Spleen (tissue), 7 donors: Measurements from ENCODE around the gene IRS2.

Source experiments
- POLR2A ChIP-seq, 3 donors: fragments of 450-650 bp; IDR thresholded peaks; one replicate each; pipeline ENCODE4 v1.5.1; 2017; ENCODE audit warnings: antibody characterized with exemption in 3 of 3, mild to moderate bottlenecking in 1 of 3
- POLR2AphosphoS5 ChIP-seq, 3 donors: sonication (generic); formaldehyde crosslinking; IDR thresholded peaks; one replicate each; pipeline ENCODE4 v1.5.1; 2017; ENCODE audit warnings: antibody characterized with exemption in 3 of 3
- TF ChIP-seq, protein P1 (sequence below), 11 experiments: fragments of 200-600 bp in 7 of 11; fragments of 450-650 bp in 4 of 11; sonication (generic) in 4 of 11; IDR thresholded peaks in 8 of 11; conservative IDR thresholded peaks in 3 of 11; 1 replicate in 7 of 11; 2 replicates in 4 of 11; pipeline versions ENCODE4 v1.4.0 to v1.8.0; 2016 to 2021; ENCODE audit warnings: antibody characterized with exemption in 11 of 11, inconsistent platforms in 4 of 11, mild to moderate bottlenecking in 1 of 11
- donor health status: DM: no; HTN: no; CAD: no; lungs with moderate emphysema.
- donor health status: DM: no; HTN: no; CAD: no.
- donor health status: DM: no; HTN: no; CAD: no.

DNA sequence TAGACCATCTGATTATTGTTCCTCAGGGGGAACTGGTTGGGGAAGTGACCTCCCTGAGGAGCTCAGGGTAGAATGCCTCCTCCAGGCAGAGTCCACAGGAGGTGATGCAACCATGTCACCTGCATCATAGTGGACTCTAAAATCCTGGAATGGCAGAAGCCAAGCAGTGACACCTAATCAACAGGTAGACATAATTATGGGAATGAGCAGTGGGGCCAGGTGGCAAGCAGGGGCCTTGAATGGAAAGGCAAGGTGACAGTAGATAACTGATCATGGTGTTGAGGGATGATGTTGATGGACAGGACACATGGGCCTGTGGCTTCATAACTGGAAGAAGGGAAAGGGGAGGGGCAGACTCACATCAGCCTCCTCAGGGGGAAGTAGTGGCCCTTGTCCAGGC, 27.3 kb upstream of the IRS2 start:
- TF ChIP-seq POLR2A (IDR thresholded peaks at IDR 0.05) (no peak), POLR2AphosphoS5 (IDR thresholded peaks at IDR 0.05) (no peak)
- TF ChIP-seq, protein P1, sequence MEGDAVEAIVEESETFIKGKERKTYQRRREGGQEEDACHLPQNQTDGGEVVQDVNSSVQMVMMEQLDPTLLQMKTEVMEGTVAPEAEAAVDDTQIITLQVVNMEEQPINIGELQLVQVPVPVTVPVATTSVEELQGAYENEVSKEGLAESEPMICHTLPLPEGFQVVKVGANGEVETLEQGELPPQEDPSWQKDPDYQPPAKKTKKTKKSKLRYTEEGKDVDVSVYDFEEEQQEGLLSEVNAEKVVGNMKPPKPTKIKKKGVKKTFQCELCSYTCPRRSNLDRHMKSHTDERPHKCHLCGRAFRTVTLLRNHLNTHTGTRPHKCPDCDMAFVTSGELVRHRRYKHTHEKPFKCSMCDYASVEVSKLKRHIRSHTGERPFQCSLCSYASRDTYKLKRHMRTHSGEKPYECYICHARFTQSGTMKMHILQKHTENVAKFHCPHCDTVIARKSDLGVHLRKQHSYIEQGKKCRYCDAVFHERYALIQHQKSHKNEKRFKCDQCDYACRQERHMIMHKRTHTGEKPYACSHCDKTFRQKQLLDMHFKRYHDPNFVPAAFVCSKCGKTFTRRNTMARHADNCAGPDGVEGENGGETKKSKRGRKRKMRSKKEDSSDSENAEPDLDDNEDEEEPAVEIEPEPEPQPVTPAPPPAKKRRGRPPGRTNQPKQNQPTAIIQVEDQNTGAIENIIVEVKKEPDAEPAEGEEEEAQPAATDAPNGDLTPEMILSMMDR (IDR thresholded peaks at IDR 0.05 in 8 of 11, conservative IDR thresholded peaks at IDR 0.05 in 3 of 11), result no peak
